ENCODE results near the gene ANAPC15. TPM values are rescaled to one million over a fixed set of nuclear protein-coding genes. Genes with fewer than 3 reads are reported as not detected.

Gene ANAPC15
- total RNA-seq (2014; rRNA removed; shearing (Covaris generic)), result 66.4 and 80.2 TPM in 2 replicates

DNA sequence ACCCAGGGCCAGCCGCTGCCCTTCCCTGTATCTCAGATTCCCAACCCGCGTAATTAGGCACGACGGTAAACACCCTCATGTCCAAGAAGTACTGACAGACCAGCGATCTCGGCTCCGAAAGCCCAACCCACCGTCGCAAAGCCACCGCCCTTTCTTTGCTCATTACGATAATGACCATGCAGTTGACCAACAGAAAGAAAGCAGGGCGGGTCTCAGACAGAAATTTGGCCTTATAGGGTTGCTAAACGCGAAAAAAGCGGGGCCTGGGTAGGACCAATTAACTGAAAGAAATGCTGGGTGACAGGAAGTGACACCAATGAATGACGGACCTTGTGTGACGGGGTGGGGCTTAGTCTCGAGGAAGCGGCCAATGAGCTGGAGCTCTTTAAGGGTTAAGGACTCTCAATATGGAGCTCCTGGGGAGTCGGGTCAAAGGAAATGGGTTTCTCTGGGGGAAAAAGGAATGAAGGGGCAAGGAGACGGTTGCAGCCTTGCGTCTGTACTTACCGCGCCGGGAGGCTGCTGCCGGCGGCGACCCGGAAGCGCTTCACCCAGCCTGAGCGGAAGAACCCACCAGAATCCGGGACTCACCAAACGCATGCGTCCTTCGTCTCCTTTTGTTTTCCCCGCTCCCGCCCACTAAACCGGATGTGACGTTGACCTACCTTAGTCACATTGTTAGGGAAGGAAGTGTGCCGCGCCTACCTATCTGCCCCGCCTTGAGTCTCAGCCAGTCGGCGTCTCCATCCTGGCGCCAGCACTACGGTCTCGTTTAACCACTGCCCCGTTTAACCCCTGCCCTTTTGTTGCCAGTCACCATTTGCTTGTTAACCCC is at the start of gene ANAPC15:
Gene ANAPC15, minus strand, starts transcription at position 553 of the 835 bp plus-strand sequence. CDS start 1,419 bp downstream, outside the sequence.

DNA sequence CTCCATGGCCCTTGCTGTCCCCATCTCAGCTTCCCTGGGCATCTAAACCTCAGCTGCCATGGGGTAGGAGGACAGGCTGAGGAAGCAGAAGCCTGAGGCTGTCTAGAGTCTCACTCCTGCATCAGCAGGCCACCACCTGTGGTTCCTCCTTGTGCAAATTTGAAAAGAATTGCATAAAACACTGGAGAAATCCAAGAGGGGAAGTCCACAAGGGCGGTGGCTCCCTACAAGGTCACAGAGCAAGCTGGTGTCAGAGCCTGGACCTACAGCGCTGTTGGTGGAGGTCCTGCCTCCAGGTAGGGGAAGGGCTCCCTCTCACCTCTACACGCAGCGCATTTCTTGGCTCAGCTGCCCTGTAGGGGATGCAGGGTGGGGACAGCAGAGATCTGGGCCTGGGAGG is 23.0 kb upstream of the ANAPC15 start, which contains the start of gene FOLR3:
Gene FOLR3, plus strand, starts transcription at position 253 of the 400 bp plus-strand sequence. CDS start 228 bp downstream, outside the sequence.

DNA sequence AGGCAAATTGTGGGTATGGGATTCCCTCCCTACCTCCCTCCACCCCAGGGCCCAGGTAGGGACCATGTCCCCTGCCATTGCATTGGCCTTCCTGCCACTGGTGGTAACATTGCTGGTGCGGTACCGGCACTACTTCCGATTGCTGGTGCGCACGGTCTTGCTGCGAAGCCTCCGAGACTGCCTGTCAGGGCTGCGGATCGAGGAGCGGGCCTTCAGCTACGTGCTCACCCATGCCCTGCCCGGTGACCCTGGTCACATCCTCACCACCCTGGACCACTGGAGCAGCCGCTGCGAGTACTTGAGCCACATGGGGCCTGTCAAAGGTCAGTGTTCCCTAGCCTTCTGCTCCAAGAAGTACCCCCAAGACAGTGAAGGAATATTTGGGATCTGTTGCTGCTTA is 6.6 kb downstream of the ANAPC15 start, which contains the start of gene TOMT:
Gene TOMT, plus strand, starts transcription at position 37 of the 400 bp plus-strand sequence. Its CDS starts 28 bp downstream, at position 65.

DNA sequence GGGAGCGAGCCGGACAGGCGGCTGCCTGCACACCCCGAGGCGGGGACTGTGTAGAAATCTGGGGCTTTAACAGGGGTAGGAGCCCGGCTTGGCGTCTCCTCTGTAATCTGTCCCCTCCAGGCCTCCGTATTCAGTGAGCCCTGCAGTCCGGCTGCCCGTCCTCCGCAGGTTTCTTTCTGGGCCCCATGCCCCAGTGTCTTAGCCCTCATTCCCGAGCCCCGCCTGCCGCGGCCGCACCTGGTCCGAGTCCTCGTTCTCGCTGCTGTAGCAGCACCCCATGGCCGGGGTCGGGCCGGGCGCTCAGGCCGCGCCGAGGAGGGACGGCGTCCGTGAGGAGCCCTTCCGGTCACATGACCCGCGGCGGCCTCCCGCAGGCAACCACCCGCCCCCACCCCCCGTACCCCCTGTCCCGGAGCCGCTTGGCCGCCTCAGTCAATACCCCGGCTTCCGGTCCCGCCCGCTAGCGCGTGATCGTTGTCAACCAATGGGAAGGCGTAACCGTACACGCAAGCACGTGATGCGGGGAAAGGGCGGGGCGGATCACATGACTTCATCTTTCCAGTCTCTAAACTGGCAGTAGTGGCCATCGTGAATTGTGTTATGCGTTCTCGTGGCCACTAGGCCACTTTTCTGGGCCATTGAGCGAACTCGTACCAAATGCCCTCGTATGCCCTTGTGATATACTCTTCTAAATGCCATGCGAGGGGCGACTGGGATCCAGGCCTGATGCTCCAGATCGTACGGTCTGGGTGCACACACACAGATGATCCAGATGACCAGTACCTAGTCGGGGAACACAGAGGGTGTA is 9.3 kb downstream of the ANAPC15 start, which contains the start of gene LAMTOR1:
Gene LAMTOR1, minus strand, starts transcription at position 352 of the 808 bp plus-strand sequence. Its CDS starts 73 bp downstream, at position 279.

DNA sequence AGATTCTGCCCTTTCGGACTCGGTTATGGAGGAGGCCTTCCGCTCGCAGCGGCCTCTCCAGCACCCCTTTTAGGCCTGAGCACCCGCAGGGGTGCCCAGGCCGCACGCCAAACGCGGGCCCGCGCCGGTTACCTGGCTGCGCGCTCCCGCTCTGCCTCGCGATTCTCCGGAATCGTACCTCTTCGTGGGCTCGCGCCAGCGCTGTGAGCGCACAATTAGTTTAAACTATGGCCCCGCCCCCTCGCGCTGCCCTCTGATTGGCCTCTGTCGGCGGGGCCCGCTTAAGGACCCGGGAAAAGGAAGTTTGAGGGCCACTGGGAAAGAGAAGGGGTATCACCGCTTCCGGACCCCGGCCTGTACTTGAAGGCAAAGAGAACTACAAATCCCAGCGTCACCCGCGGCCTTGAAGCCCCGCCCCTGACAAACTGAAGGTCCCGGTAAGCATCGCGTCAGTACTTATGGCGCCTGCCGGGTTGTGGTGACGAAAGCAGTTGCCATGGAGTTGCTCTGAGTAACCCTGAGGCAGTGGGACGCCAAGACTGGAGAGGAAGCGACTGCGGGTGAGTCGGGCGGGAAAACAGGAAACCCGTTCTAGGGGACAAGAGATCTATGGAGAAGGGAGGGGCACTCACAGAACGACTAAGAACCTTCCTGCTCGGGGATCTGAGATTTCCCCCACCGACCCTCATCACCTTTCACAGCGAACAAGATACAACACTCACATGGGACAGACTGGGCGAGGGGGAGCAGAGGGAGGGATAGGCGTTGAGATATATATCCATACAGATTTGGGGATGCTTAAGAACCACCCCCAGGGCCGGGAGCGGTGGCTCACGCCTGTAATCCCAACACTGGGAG is 31.9 kb downstream of the ANAPC15 start, which contains the start of the genes LRRC51 and NUMA1:
Gene LRRC51, plus strand, starts transcription at position 525 of the 858 bp plus-strand sequence. CDS start 8,234 bp downstream, outside the sequence.
Gene NUMA1, minus strand, starts transcription at position 217 of the 858 bp plus-strand sequence. CDS start 44,599 bp downstream, outside the sequence.

Small RNA genes lying within 50 kb of the gene (small RNA-seq; reads per million reads assigned to genes)
- gene MIR3165, result not detected

Other genes starting within 250 kb of the ANAPC15 start
- not detected in 2 replicates for gene DEFB131B, start 234.2 kb downstream of the ANAPC15 start, total RNA-seq (2014; rRNA removed; shearing (Covaris generic))
- gene XNDC1N, start 184.1 kb downstream of the ANAPC15 start, total RNA-seq (2014; rRNA removed; shearing (Covaris generic)), result 9.7 and 11.8 TPM in 2 replicates
- 21.9 and 24.4 TPM in 2 replicates for gene RNF121, start 183.6 kb downstream of the ANAPC15 start, total RNA-seq (2014; rRNA removed; shearing (Covaris generic))
- 1.8 and 2.4 TPM in 2 replicates for gene IL18BP, start 113.8 kb downstream of the ANAPC15 start, total RNA-seq (2014; rRNA removed; shearing (Covaris generic))
- 181 and 186 TPM in 2 replicates for gene NUMA1, start 32.2 kb downstream of the ANAPC15 start, total RNA-seq (2014; rRNA removed; shearing (Covaris generic))
- gene LRRC51, start 31.8 kb downstream of the ANAPC15 start, total RNA-seq (2014; rRNA removed; shearing (Covaris generic)), result 9.9 and 10.5 TPM in 2 replicates
- 109 and 119 TPM in 2 replicates for gene LAMTOR1, start 9.4 kb downstream of the ANAPC15 start, total RNA-seq (2014; rRNA removed; shearing (Covaris generic))
- gene TOMT, start 6.8 kb downstream of the ANAPC15 start, total RNA-seq (2014; rRNA removed; shearing (Covaris generic)), result not detected in 2 replicates
- not detected in 2 replicates for gene FOLR3, start 23.0 kb upstream of the ANAPC15 start, total RNA-seq (2014; rRNA removed; shearing (Covaris generic))
- 0.53 and 0.58 TPM in 2 replicates for gene FOLR1, start 79.4 kb upstream of the ANAPC15 start, total RNA-seq (2014; rRNA removed; shearing (Covaris generic))
- gene FOLR2, start 104.1 kb upstream of the ANAPC15 start, total RNA-seq (2014; rRNA removed; shearing (Covaris generic)), result not detected in 2 replicates
- gene INPPL1, start 112.1 kb upstream of the ANAPC15 start, total RNA-seq (2014; rRNA removed; shearing (Covaris generic)), result 79.3 and 94.3 TPM in 2 replicates
- not detected in 2 replicates for gene PHOX2A, start 131.5 kb upstream of the ANAPC15 start, total RNA-seq (2014; rRNA removed; shearing (Covaris generic))